Epithelial cell of esophagus (primary cell): ENCODE results near the gene ADAM23.

Source experiments
- DNase-seq: peaks from one replicate; pipeline ENCODE4 v3.0.0; 2010; ENCODE audit warnings: low read depth
- H3K4me3 ChIP-seq: 2 replicates; pipeline ENCODE4 v1.5.1; 2011; ENCODE audit warnings: mild to moderate bottlenecking, low read length, control low read depth
- CTCF ChIP-seq: IDR thresholded peaks from 2 replicates; pipeline ENCODE4 v1.5.1; 2011; ENCODE audit warnings: low read depth, mild to moderate bottlenecking, low read length, control low read depth, inconsistent platforms; ENCODE audit not compliant: insufficient read depth; ENCODE audit errors: missing control alignments

The ADAM23 gene

GRCh38 chr2:206570199-206570598 is 126.9 kb downstream of the ADAM23 start:
- DNase-seq = no peak
- no peak overlapping the region for H3K4me3 ChIP-seq
- no peak for TF ChIP-seq CTCF

- peak; percentile 39 for DNase-seq
- H3K4me3 ChIP-seq = no peak overlapping the region
- no peak for TF ChIP-seq CTCF
Observed at GRCh38 chr2:206572725-206573124, 129.4 kb downstream of the ADAM23 start.

- H3K4me3 ChIP-seq = no peak overlapping the region
- DNase-seq = no peak
- TF ChIP-seq CTCF = no peak
Observed at GRCh38 chr2:206573793-206574192, 130.5 kb downstream of the ADAM23 start.

GRCh38 chr2:206584323-206585116 is 141.2 kb downstream of the ADAM23 start:
- peak; percentile 64 for DNase-seq
- no peak overlapping the region for H3K4me3 ChIP-seq
- TF ChIP-seq CTCF = no peak

GRCh38 chr2:206585335-206585734 is 142.0 kb downstream of the ADAM23 start:
- TF ChIP-seq CTCF = no peak
- peak; percentile 14 for DNase-seq
- H3K4me3 ChIP-seq = no peak overlapping the region

GRCh38 chr2:206586609-206587008 is 143.3 kb downstream of the ADAM23 start:
- H3K4me3 ChIP-seq = no peak overlapping the region
- no peak for TF ChIP-seq CTCF
- DNase-seq = no peak

- no peak for TF ChIP-seq CTCF
- DNase-seq = no peak
- no peak overlapping the region for H3K4me3 ChIP-seq
Observed at GRCh38 chr2:206597717-206598218, 154.4 kb downstream of the ADAM23 start.
